Neural progenitor cell (in vitro differentiated cells): ENCODE data around the gene ZDHHC14. TPM values are rescaled to one million over a fixed set of nuclear protein-coding genes. Genes with fewer than 3 reads are reported as not detected.

ENCODE experiments used
- DNase-seq: peaks from one replicate; pipeline ENCODE4 v3.0.0-alpha.2; 2016; ENCODE audit warnings: low spot score
- H2AFZ ChIP-seq: fragments of 200-600 bp; sonication (generic); replicated peaks from 2 replicates; pipeline ENCODE4 v1.6.1; 2016; ENCODE audit warnings: antibody characterized with exemption
- H3F3A ChIP-seq: fragments of 200-600 bp; sonication (generic); 2 replicates; pipeline ENCODE4 v1.6.1; 2016; ENCODE audit warnings: antibody characterized with exemption, low read depth
- H3K27ac ChIP-seq: fragments of 200-600 bp; sonication (generic); 2 replicates; pipeline ENCODE4 v1.5.1; 2016; ENCODE audit warnings: mild to moderate bottlenecking
- H3K27me3 ChIP-seq: fragments of 200-600 bp; sonication (generic); 2 replicates; pipeline ENCODE4 v1.6.1; 2016; ENCODE audit warnings: mild to moderate bottlenecking, moderate library complexity
- H3K36me3 ChIP-seq: fragments of 200-600 bp; sonication (generic); 2 replicates; pipeline ENCODE4 v1.5.1; 2016
- H3K4me1 ChIP-seq: fragments of 200-600 bp; sonication (generic); 2 replicates; pipeline ENCODE4 v1.6.1; 2016; ENCODE audit warnings: mixed run types
- H3K4me2 ChIP-seq: fragments of 200-600 bp; sonication (generic); 2 replicates; pipeline ENCODE4 v1.6.1; 2016
- H3K4me3 ChIP-seq: fragments of 200-600 bp; sonication (generic); 2 replicates; pipeline ENCODE4 v1.5.1; 2016
- H3K79me2 ChIP-seq: fragments of 200-600 bp; sonication (generic); 2 replicates; pipeline ENCODE4 v1.6.1; 2016; ENCODE audit warnings: low read depth
- H3K9ac ChIP-seq: fragments of 200-600 bp; sonication (generic); 2 replicates; pipeline ENCODE4 v1.6.1; 2016
- H3K9me3 ChIP-seq: fragments of 200-600 bp; sonication (generic); 2 replicates; pipeline ENCODE4 v1.5.1; 2016; ENCODE audit warnings: low read depth
- H4K20me1 ChIP-seq: fragments of 200-600 bp; sonication (generic); 2 replicates; pipeline ENCODE4 v1.6.1; 2016; ENCODE audit warnings: low read depth
- H3K27ac Mint-ChIP-seq: 3 replicates; pipeline ENCODE4 v1.8.0; 2021; ENCODE audit warnings: mixed read lengths
- H3K27me3 Mint-ChIP-seq: 2 replicates; pipeline ENCODE4 v1.8.0; 2022; ENCODE audit warnings: low read depth, mild to moderate bottlenecking, inconsistent platforms, moderate library complexity, mixed read lengths; ENCODE audit not compliant: insufficient read depth
- H3K36me3 Mint-ChIP-seq: 3 replicates; pipeline ENCODE4 v1.8.0; 2021; ENCODE audit warnings: mixed read lengths
- H3K4me1 Mint-ChIP-seq: 3 replicates; pipeline ENCODE4 v1.8.0; 2021; ENCODE audit warnings: mixed read lengths
- H3K4me3 Mint-ChIP-seq: 3 replicates; pipeline ENCODE4 v1.8.0; 2021; ENCODE audit warnings: mild to moderate bottlenecking, moderate library complexity, mixed read lengths
- H3K9me3 Mint-ChIP-seq: 3 replicates; pipeline ENCODE4 v1.8.0; 2020; ENCODE audit warnings: mixed read lengths
- EZH2 ChIP-seq: fragments of 200-600 bp; sonication (generic); IDR thresholded peaks from 2 replicates; pipeline ENCODE4 v1.6.1; 2017; ENCODE audit warnings: antibody characterized with exemption, mild to moderate bottlenecking, moderate library complexity
- EZH2phosphoT487 ChIP-seq: fragments of 200-600 bp; sonication (generic); IDR thresholded peaks from 2 replicates; pipeline ENCODE4 v1.6.1; 2017; ENCODE audit warnings: antibody characterized with exemption
- total RNA-seq: library from RNA; depleted of rRNA; stranded (reverse); fragments of >200 nt; gene quantifications from 2 replicates; pipeline ENCODE4 v1.2.3, GENCODE V29; 2015; ENCODE audit warnings: low replicate concordance
- TF ChIP-seq, protein P1 (sequence below): fragments of 200-600 bp; sonication (generic); IDR thresholded peaks from 2 replicates; pipeline ENCODE4 v1.5.1; 2017; ENCODE audit warnings: antibody characterized with exemption, mild to moderate bottlenecking

ZDHHC14 gene
- total RNA-seq, 1 donor from 2014 or later: 14.5 TPM

DNA sequence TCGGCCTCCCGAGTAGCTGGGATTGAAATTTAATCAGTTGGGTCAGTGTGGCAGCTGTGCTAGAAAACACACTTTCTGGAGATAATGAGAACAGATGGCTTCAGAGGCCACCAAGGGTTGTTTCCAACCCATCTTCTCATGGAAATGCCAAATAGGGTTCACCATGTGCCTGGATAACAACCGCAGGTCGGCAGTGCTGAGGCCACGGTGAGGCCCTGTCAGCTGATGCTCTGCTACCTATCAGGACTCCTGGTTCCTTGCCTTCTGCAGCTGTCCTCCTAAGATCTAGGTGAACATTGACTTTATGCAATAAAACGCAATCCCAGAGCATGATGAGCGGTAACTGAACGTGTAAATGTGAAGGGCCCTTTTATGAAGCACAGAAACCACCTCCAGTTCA, 302.7 kb downstream of the ZDHHC14 start:
- H3K27me3 ChIP-seq: no peaks in the 10 kb centered on the region
- no peak for DNase-seq
- H2AFZ ChIP-seq: no peak overlapping the region
- Mint-ChIP-seq H3K36me3 (no peaks in the 10 kb centered on the region), H3K4me1 (no peaks in the 10 kb centered on the region), H3K4me3 (no peak overlapping the region), H3K27ac (no peak overlapping the region), H3K9me3 (no peaks in the 10 kb centered on the region), H3K27me3 (peaks cover 3% of the 10 kb centered on the region)
- TF ChIP-seq EZH2 (no peak), EZH2phosphoT487 (no peak)
- TF ChIP-seq, protein P1, sequence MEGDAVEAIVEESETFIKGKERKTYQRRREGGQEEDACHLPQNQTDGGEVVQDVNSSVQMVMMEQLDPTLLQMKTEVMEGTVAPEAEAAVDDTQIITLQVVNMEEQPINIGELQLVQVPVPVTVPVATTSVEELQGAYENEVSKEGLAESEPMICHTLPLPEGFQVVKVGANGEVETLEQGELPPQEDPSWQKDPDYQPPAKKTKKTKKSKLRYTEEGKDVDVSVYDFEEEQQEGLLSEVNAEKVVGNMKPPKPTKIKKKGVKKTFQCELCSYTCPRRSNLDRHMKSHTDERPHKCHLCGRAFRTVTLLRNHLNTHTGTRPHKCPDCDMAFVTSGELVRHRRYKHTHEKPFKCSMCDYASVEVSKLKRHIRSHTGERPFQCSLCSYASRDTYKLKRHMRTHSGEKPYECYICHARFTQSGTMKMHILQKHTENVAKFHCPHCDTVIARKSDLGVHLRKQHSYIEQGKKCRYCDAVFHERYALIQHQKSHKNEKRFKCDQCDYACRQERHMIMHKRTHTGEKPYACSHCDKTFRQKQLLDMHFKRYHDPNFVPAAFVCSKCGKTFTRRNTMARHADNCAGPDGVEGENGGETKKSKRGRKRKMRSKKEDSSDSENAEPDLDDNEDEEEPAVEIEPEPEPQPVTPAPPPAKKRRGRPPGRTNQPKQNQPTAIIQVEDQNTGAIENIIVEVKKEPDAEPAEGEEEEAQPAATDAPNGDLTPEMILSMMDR: no peak
- no peak overlapping the region for H3K9ac ChIP-seq
- no peaks in the 10 kb centered on the region for H3K9me3 ChIP-seq
- no peaks in the 10 kb centered on the region for H3K79me2 ChIP-seq
- H4K20me1 ChIP-seq: no peaks in the 10 kb centered on the region
- H3K36me3 ChIP-seq: no peaks in the 10 kb centered on the region
- H3K4me2 ChIP-seq: no peak overlapping the region
- H3K4me3 ChIP-seq: no peak overlapping the region
- H3K27ac ChIP-seq: no peak overlapping the region
- no peaks in the 10 kb centered on the region for H3F3A ChIP-seq
- peaks cover 10% of the 10 kb centered on the region for H3K4me1 ChIP-seq

DNA sequence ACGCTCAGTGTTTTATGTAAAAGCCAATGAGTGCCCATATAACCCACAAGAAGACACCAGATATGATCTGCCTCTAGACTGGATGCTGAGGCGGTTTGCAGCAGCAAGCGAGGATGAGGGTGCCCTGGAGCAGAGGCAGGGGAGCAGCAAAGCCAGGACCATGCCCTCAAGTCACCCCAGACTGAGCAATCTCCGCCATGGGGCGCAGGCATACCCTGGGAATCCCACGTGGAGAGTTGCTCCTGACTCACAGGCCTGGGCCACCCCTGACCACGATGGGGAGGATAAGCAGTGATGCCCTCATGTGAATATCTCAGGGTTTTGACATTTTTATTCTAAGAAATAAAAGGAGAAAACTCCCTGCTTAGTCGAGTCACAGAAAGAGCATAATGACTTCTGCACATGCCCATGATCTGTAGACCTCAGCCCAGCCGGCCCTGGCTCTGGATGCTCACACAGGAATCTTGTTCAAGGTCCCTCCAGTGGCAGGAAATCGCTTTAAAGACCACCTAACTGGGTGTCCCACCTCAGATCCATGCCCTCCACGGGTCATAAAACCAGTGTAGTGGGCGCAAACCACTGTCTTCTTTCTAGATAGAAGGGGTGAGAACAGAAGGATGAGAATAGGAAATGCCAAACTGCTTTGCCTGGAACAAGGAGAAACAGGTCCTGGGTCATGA, 303.8 kb downstream of the ZDHHC14 start:
- DNase-seq: no peak
- Mint-ChIP-seq H3K9me3 (no peaks in the 10 kb centered on the region), H3K36me3 (no peaks in the 10 kb centered on the region), H3K27ac (no peak overlapping the region), H3K4me3 (no peak overlapping the region), H3K27me3 (peaks cover 3% of the 10 kb centered on the region), H3K4me1 (no peaks in the 10 kb centered on the region)
- Histone ChIP-seq H2AFZ (no peak overlapping the region), H3K9ac (no peak overlapping the region), H3K36me3 (no peaks in the 10 kb centered on the region), H3K9me3 (no peaks in the 10 kb centered on the region), H3K27ac (no peak overlapping the region), H3K79me2 (no peaks in the 10 kb centered on the region), H3F3A (no peaks in the 10 kb centered on the region), H3K4me2 (no peak overlapping the region), H3K4me1 (peaks cover 10% of the 10 kb centered on the region), H3K4me3 (no peak overlapping the region), H3K27me3 (no peaks in the 10 kb centered on the region), H4K20me1 (no peaks in the 10 kb centered on the region)
- TF ChIP-seq EZH2 (no peak), EZH2phosphoT487 (no peak)
- TF ChIP-seq, protein P1: no peak

GRCh38 chr6:157685596-157686280, 304.7 kb downstream of the ZDHHC14 start:
- Histone ChIP-seq H3K27me3 (no peaks in the 10 kb centered on the region), H3K9ac (no peak overlapping the region), H2AFZ (no peak overlapping the region), H3K27ac (no peak overlapping the region), H3K79me2 (no peaks in the 10 kb centered on the region), H3K4me2 (no peak overlapping the region), H4K20me1 (no peaks in the 10 kb centered on the region), H3K4me3 (no peak overlapping the region), H3F3A (no peaks in the 10 kb centered on the region), H3K36me3 (no peaks in the 10 kb centered on the region), H3K9me3 (no peaks in the 10 kb centered on the region), H3K4me1 (peaks cover under 1% of the 10 kb centered on the region)
- Mint-ChIP-seq H3K27me3 (peaks cover 3% of the 10 kb centered on the region), H3K4me3 (no peak overlapping the region), H3K9me3 (no peaks in the 10 kb centered on the region), H3K27ac (no peak overlapping the region), H3K4me1 (no peaks in the 10 kb centered on the region), H3K36me3 (no peaks in the 10 kb centered on the region)
- no peak for DNase-seq
- TF ChIP-seq, protein P1: no peak
- no peak for TF ChIP-seq EZH2
- no peak for TF ChIP-seq EZH2phosphoT487
